ENCODE measurements around the gene CDH8.

The CDH8 gene

GRCh38 chr16:61645561-61645960, 390.7 kb downstream of the CDH8 start:
- H3K27ac ChIP-seq (ENCODE audit: low read depth, low read length) = no peak overlapping the region
- H4K12ac ChIP-seq (ENCODE audit: low read depth, low read length) = no peak overlapping the region

GRCh38 chr16:61644736-61645135, 391.5 kb downstream of the CDH8 start:
- H3K27ac ChIP-seq (ENCODE audit: low read depth, low read length) = no peak overlapping the region

More at GRCh38 chr16:61645561-61645960, 390.7 kb downstream of the CDH8 start:
- no peak overlapping the region for H2BK120ac ChIP-seq (ENCODE audit: insufficient read depth, low read length, poor library complexity)
- H3K9me3 ChIP-seq (ENCODE audit: insufficient read depth, low read depth, low read length) = no peaks in the 10 kb centered on the region
- no peaks in the 10 kb centered on the region for H3K79me1 ChIP-seq (ENCODE audit: low read length)
- H4K8ac ChIP-seq (ENCODE audit: low read depth, low read length) = no peak overlapping the region
- no peak overlapping the region for H3K14ac ChIP-seq (ENCODE audit: low read length)
- no peak overlapping the region for H2AK5ac ChIP-seq (ENCODE audit: low read length)
- H3K4ac ChIP-seq (ENCODE audit: low read depth, low read length) = no peak overlapping the region
- H2BK5ac ChIP-seq (ENCODE audit: low read depth, low read length, poor library complexity) = no peak overlapping the region
- no peaks in the 10 kb centered on the region for H3K36me3 ChIP-seq (ENCODE audit: control insufficient read depth in 1 of 2, insufficient read depth in 2 of 2, low read length in 2 of 2)
- DNase-seq = no peak
- no peaks in the 10 kb centered on the region for H3K4me1 ChIP-seq (ENCODE audit: control insufficient read depth in 1 of 2, insufficient read depth in 2 of 2, low read length in 2 of 2)
- H3K18ac ChIP-seq (ENCODE audit: low read length) = no peak overlapping the region
- no peaks in the 10 kb centered on the region for H3K27me3 ChIP-seq (ENCODE audit: insufficient read depth, low read length)
- no peak overlapping the region for H3K9ac ChIP-seq (ENCODE audit: low read length)
- H3K4me3 ChIP-seq (ENCODE audit: low read depth, low read length) = no peak overlapping the region
- no peak overlapping the region for H3K4me2 ChIP-seq (ENCODE audit: low read length)
- H2AFZ ChIP-seq (ENCODE audit: insufficient read depth, low read length, poor library complexity) = no peak overlapping the region
- H3K23ac ChIP-seq (ENCODE audit: low read length) = no peak overlapping the region
- H2BK12ac ChIP-seq (ENCODE audit: low read length) = no peak overlapping the region
- H3K79me2 ChIP-seq (ENCODE audit: control insufficient read depth, insufficient read depth, low read length, poor library complexity) = no peaks in the 10 kb centered on the region
- H4K91ac ChIP-seq (ENCODE audit: low read depth, low read length) = no peak overlapping the region

GRCh38 chr16:61617219-61617783, 418.9 kb downstream of the CDH8 start:
- Histone ChIP-seq H2BK120ac (ENCODE audit: insufficient read depth, low read length, poor library complexity) (no peak overlapping the region), H4K8ac (ENCODE audit: low read depth, low read length) (no peak overlapping the region), H4K12ac (ENCODE audit: low read depth, low read length) (no peak overlapping the region), H3K79me2 (ENCODE audit: control insufficient read depth, insufficient read depth, low read length, poor library complexity) (no peaks in the 10 kb centered on the region), H3K9me3 (ENCODE audit: insufficient read depth, low read depth, low read length) (no peaks in the 10 kb centered on the region), H3K4ac (ENCODE audit: low read depth, low read length) (no peak overlapping the region), H3K79me1 (ENCODE audit: low read length) (no peaks in the 10 kb centered on the region), H2BK5ac (ENCODE audit: low read depth, low read length, poor library complexity) (no peak overlapping the region), H3K4me3 (ENCODE audit: low read depth, low read length) (no peak overlapping the region), H3K27ac (ENCODE audit: low read depth, low read length) (no peak overlapping the region), H3K27me3 (ENCODE audit: insufficient read depth, low read length) (no peaks in the 10 kb centered on the region), H2BK12ac (ENCODE audit: low read length) (no peak overlapping the region), H3K23ac (ENCODE audit: low read length) (no peak overlapping the region), H3K9ac (ENCODE audit: low read length) (no peak overlapping the region), H3K14ac (ENCODE audit: low read length) (no peak overlapping the region), H2AK5ac (ENCODE audit: low read length) (no peak overlapping the region), H3K36me3 (ENCODE audit: control insufficient read depth in 1 of 2, insufficient read depth in 2 of 2, low read length in 2 of 2) (no peaks in the 10 kb centered on the region), H2AFZ (ENCODE audit: insufficient read depth, low read length, poor library complexity) (no peak overlapping the region), H3K18ac (ENCODE audit: low read length) (no peak overlapping the region), H4K91ac (ENCODE audit: low read depth, low read length) (no peak overlapping the region), H3K4me1 (ENCODE audit: control insufficient read depth in 1 of 2, insufficient read depth in 2 of 2, low read length in 2 of 2) (no peaks in the 10 kb centered on the region), H3K4me2 (ENCODE audit: low read length) (no peak overlapping the region)
- WGBS (ENCODE audit: extremely low coverage, insufficient coverage, insufficient read length) = no CpG with 5 or more reads among the region's 5 CpGs
- no peak for DNase-seq

More at GRCh38 chr16:61644736-61645135, 391.5 kb downstream of the CDH8 start:
- Histone ChIP-seq H3K23ac (ENCODE audit: low read length) (no peak overlapping the region), H3K79me2 (ENCODE audit: control insufficient read depth, insufficient read depth, low read length, poor library complexity) (no peaks in the 10 kb centered on the region), H3K9me3 (ENCODE audit: insufficient read depth, low read depth, low read length) (no peaks in the 10 kb centered on the region), H3K9ac (ENCODE audit: low read length) (no peak overlapping the region), H2AFZ (ENCODE audit: insufficient read depth, low read length, poor library complexity) (no peak overlapping the region), H2AK5ac (ENCODE audit: low read length) (no peak overlapping the region), H4K12ac (ENCODE audit: low read depth, low read length) (no peak overlapping the region), H3K79me1 (ENCODE audit: low read length) (no peaks in the 10 kb centered on the region), H3K4me2 (ENCODE audit: low read length) (no peak overlapping the region), H3K36me3 (ENCODE audit: control insufficient read depth in 1 of 2, insufficient read depth in 2 of 2, low read length in 2 of 2) (no peaks in the 10 kb centered on the region), H4K8ac (ENCODE audit: low read depth, low read length) (no peak overlapping the region), H3K4me3 (ENCODE audit: low read depth, low read length) (no peak overlapping the region), H3K27me3 (ENCODE audit: insufficient read depth, low read length) (no peaks in the 10 kb centered on the region), H2BK12ac (ENCODE audit: low read length) (no peak overlapping the region), H3K4me1 (ENCODE audit: control insufficient read depth in 1 of 2, insufficient read depth in 2 of 2, low read length in 2 of 2) (no peaks in the 10 kb centered on the region), H3K4ac (ENCODE audit: low read depth, low read length) (no peak overlapping the region), H4K91ac (ENCODE audit: low read depth, low read length) (no peak overlapping the region), H2BK5ac (ENCODE audit: low read depth, low read length, poor library complexity) (no peak overlapping the region), H3K14ac (ENCODE audit: low read length) (no peak overlapping the region), H3K18ac (ENCODE audit: low read length) (no peak overlapping the region), H2BK120ac (ENCODE audit: insufficient read depth, low read length, poor library complexity) (no peak overlapping the region)
- no peak for DNase-seq
- WGBS (ENCODE audit: extremely low coverage, insufficient coverage, insufficient read length) = 100% methylated on average over 3 of the region's 3 CpGs

GRCh38 chr16:61616088-61616487, 420.1 kb downstream of the CDH8 start:
- no peak overlapping the region for H4K12ac ChIP-seq (ENCODE audit: low read depth, low read length)
- H3K27ac ChIP-seq (ENCODE audit: low read depth, low read length) = no peak overlapping the region
- no peak overlapping the region for H3K4ac ChIP-seq (ENCODE audit: low read depth, low read length)
- H3K79me1 ChIP-seq (ENCODE audit: low read length) = no peaks in the 10 kb centered on the region
- H3K27me3 ChIP-seq (ENCODE audit: insufficient read depth, low read length) = no peaks in the 10 kb centered on the region
- no peak overlapping the region for H3K14ac ChIP-seq (ENCODE audit: low read length)
- H2BK12ac ChIP-seq (ENCODE audit: low read length) = no peak overlapping the region
- no peak overlapping the region for H4K8ac ChIP-seq (ENCODE audit: low read depth, low read length)
- H4K91ac ChIP-seq (ENCODE audit: low read depth, low read length) = no peak overlapping the region
- H3K18ac ChIP-seq (ENCODE audit: low read length) = no peak overlapping the region
- H2BK5ac ChIP-seq (ENCODE audit: low read depth, low read length, poor library complexity) = no peak overlapping the region
- no peak overlapping the region for H3K4me2 ChIP-seq (ENCODE audit: low read length)
- H2AFZ ChIP-seq (ENCODE audit: insufficient read depth, low read length, poor library complexity) = no peak overlapping the region
- H3K4me3 ChIP-seq (ENCODE audit: low read depth, low read length) = no peak overlapping the region
- H3K36me3 ChIP-seq (ENCODE audit: control insufficient read depth in 1 of 2, insufficient read depth in 2 of 2, low read length in 2 of 2) = no peaks in the 10 kb centered on the region
- H3K9me3 ChIP-seq (ENCODE audit: insufficient read depth, low read depth, low read length) = no peaks in the 10 kb centered on the region
- H3K79me2 ChIP-seq (ENCODE audit: control insufficient read depth, insufficient read depth, low read length, poor library complexity) = no peaks in the 10 kb centered on the region
- H3K23ac ChIP-seq (ENCODE audit: low read length) = no peak overlapping the region
- no peak for DNase-seq
- no peak overlapping the region for H2AK5ac ChIP-seq (ENCODE audit: low read length)
- H3K9ac ChIP-seq (ENCODE audit: low read length) = no peak overlapping the region
- WGBS (ENCODE audit: extremely low coverage, insufficient coverage, insufficient read length) = no CpG with 5 or more reads among the region's 2 CpGs
- H3K4me1 ChIP-seq (ENCODE audit: control insufficient read depth in 1 of 2, insufficient read depth in 2 of 2, low read length in 2 of 2) = no peaks in the 10 kb centered on the region
- no peak overlapping the region for H2BK120ac ChIP-seq (ENCODE audit: insufficient read depth, low read length, poor library complexity)
